ENCODE data around the gene GPC6. TPM values are rescaled to one million over a fixed set of nuclear protein-coding genes. Genes with fewer than 3 reads are reported as not detected.

GPC6 gene
- total and polyA plus RNA-seq, 2 experiments from 2014 or later: 26.0 to 92.8 TPM

DNA sequence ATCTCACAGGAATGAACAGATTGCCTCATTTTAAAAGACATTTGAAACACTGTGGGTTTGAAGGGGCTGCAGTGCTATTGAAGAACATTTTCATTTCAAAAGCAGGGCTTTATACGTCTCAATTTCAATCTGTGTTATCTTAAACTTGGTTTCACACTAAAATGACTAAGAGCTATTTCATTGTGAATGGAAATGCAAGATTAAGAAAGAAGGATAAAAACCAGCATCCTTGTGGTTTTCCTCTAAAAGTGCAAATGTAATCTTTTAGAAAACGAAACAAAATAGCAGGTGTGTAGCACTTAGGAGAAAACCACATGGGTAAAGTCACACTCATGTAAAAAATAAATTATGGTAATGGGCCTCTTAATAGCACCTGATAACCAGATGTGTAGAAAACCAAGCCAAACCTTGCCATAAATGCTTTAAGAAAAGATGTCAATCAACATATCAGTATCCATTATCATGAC lies 397.7 kb downstream of the GPC6 start:
- TF ChIP-seq EZH2 (IDR thresholded peaks at IDR 0.05; ENCODE audit: borderline replicate concordance): no peak
- TF ChIP-seq EZH2phosphoT487 (IDR thresholded peaks at IDR 0.05; ENCODE audit: low read depth, severe bottlenecking, unreplicated experiment): no peak
- TF ChIP-seq, protein P1, sequence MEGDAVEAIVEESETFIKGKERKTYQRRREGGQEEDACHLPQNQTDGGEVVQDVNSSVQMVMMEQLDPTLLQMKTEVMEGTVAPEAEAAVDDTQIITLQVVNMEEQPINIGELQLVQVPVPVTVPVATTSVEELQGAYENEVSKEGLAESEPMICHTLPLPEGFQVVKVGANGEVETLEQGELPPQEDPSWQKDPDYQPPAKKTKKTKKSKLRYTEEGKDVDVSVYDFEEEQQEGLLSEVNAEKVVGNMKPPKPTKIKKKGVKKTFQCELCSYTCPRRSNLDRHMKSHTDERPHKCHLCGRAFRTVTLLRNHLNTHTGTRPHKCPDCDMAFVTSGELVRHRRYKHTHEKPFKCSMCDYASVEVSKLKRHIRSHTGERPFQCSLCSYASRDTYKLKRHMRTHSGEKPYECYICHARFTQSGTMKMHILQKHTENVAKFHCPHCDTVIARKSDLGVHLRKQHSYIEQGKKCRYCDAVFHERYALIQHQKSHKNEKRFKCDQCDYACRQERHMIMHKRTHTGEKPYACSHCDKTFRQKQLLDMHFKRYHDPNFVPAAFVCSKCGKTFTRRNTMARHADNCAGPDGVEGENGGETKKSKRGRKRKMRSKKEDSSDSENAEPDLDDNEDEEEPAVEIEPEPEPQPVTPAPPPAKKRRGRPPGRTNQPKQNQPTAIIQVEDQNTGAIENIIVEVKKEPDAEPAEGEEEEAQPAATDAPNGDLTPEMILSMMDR (IDR thresholded peaks at IDR 0.05; ENCODE audit: poor library complexity): no peak
- no peak overlapping the region for H3K27ac ChIP-seq
- H4K20me1 ChIP-seq (ENCODE audit: insufficient read depth, poor library complexity, severe bottlenecking): no peaks in the 10 kb centered on the region
- H3K79me2 ChIP-seq: peaks cover 21% of the 10 kb centered on the region
- H3K36me3 ChIP-seq (replicated peaks; ENCODE audit: insufficient read depth, low read depth): no peaks in the 10 kb centered on the region
- H3K27me3 ChIP-seq: no peaks in the 10 kb centered on the region
- 47% methylated on average over 2 of the region's 2 CpGs for WGBS (ENCODE audit: low lambda C conversion rate, missing lambda C conversion rate)
- H3K9me3 ChIP-seq (ENCODE audit: low read depth): no peaks in the 10 kb centered on the region
- no peak for DNase-seq (ENCODE audit: low spot score)
- H3K4me2 ChIP-seq: no peak overlapping the region
- H3K4me1 ChIP-seq (ENCODE audit: insufficient read depth): no peaks in the 10 kb centered on the region
- H2AFZ ChIP-seq: no peak overlapping the region
- no peak overlapping the region for H3K4me3 ChIP-seq
- no peaks in the 10 kb centered on the region for H3K9me2 ChIP-seq (replicated peaks; ENCODE audit: insufficient read depth)

GRCh38 chr13:93625536-93625935 lies 398.9 kb downstream of the GPC6 start:
- DNase-seq (ENCODE audit: low spot score): no peak
- WGBS (ENCODE audit: low lambda C conversion rate, missing lambda C conversion rate): 100% methylated on average over 1 of the region's 1 CpG
- H3K9me3 ChIP-seq (ENCODE audit: low read depth): no peaks in the 10 kb centered on the region

DNA sequence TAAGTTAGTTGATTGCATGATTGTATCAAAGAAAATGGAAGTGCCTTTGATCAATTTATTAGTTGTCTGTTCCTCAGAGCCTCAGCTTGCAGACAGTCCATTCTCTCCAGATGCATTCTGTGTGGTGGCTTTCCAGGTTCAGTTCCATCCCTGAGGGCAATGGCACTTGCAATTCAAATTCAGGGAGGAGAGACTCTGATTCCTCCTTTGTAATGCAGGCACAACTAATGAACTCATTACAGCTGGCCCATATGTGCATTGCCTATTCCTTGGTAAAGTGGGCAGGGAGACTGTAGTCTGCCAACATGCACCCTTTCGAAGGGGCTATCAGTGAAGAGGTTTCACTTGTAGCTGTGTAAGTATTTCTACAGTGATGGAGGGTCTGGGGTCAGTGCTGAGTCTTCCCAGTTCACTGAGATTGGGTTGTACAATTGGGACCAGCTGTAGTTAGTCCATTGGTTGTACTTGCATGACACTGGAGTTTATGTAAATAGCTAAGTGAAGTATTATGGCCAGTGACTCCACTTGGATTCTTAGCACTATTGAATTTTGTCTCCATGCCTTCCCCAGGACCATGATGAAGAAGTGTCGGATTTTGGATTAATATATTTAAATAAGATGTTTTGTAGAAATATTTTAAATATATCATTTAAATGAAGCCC lies 401.7 kb downstream of the GPC6 start:
- Histone ChIP-seq H3K4me3 (no peak overlapping the region), H4K20me1 (ENCODE audit: insufficient read depth, poor library complexity, severe bottlenecking) (no peaks in the 10 kb centered on the region), H3K4me2 (no peak overlapping the region), H3K27me3 (no peaks in the 10 kb centered on the region), H3K27ac (no peak overlapping the region), H3K9me3 (ENCODE audit: low read depth) (no peaks in the 10 kb centered on the region), H3K4me1 (ENCODE audit: insufficient read depth) (no peaks in the 10 kb centered on the region), H3K9me2 (replicated peaks; ENCODE audit: insufficient read depth) (no peaks in the 10 kb centered on the region), H2AFZ (no peak overlapping the region), H3K36me3 (replicated peaks; ENCODE audit: insufficient read depth, low read depth) (no peaks in the 10 kb centered on the region), H3K79me2 (peaks cover 17% of the 10 kb centered on the region)
- no peak for DNase-seq (ENCODE audit: low spot score)
- 88% methylated on average over 2 of the region's 2 CpGs for WGBS (ENCODE audit: low lambda C conversion rate, missing lambda C conversion rate)
- TF ChIP-seq EZH2phosphoT487 (IDR thresholded peaks at IDR 0.05; ENCODE audit: low read depth, severe bottlenecking, unreplicated experiment) (no peak), EZH2 (IDR thresholded peaks at IDR 0.05; ENCODE audit: borderline replicate concordance) (no peak)
- TF ChIP-seq, protein P1 (IDR thresholded peaks at IDR 0.05; ENCODE audit: poor library complexity): no peak

More at GRCh38 chr13:93625536-93625935, 398.9 kb downstream of the GPC6 start:
- H2AFZ ChIP-seq: no peak overlapping the region
- TF ChIP-seq EZH2 (IDR thresholded peaks at IDR 0.05; ENCODE audit: borderline replicate concordance) (no peak), EZH2phosphoT487 (IDR thresholded peaks at IDR 0.05; ENCODE audit: low read depth, severe bottlenecking, unreplicated experiment) (no peak)
- TF ChIP-seq, protein P1 (IDR thresholded peaks at IDR 0.05; ENCODE audit: poor library complexity): no peak
- no peak overlapping the region for H3K4me3 ChIP-seq
- H4K20me1 ChIP-seq (ENCODE audit: insufficient read depth, poor library complexity, severe bottlenecking): no peaks in the 10 kb centered on the region
- H3K79me2 ChIP-seq: peaks cover 22% of the 10 kb centered on the region
- H3K27me3 ChIP-seq: no peaks in the 10 kb centered on the region
- H3K9me2 ChIP-seq (replicated peaks; ENCODE audit: insufficient read depth): no peaks in the 10 kb centered on the region
- no peaks in the 10 kb centered on the region for H3K4me1 ChIP-seq (ENCODE audit: insufficient read depth)
- H3K27ac ChIP-seq: no peak overlapping the region
- H3K36me3 ChIP-seq (replicated peaks; ENCODE audit: insufficient read depth, low read depth): no peaks in the 10 kb centered on the region
- H3K4me2 ChIP-seq: no peak overlapping the region
